Ovary (tissue), 9 donors: ENCODE data around the gene KLHDC8A. TPM values are rescaled to one million over a fixed set of nuclear protein-coding genes. Genes with fewer than 3 reads are reported as not detected.

Experiments used
- DNase-seq, 5 donors: peaks; one replicate each; pipeline ENCODE4 v3.0.0-alpha.2; 2019 to 2020
- H3K27ac ChIP-seq, 2 donors: fragments of 200-600 bp; one replicate each; pipeline versions ENCODE4 v1.5.1 to v1.8.0; 2019 to 2022
- H3K27me3 ChIP-seq: fragments of 200-600 bp; one replicate; pipeline ENCODE4 v1.8.0; 2022
- H3K36me3 ChIP-seq: fragments of 200-600 bp; sonication (generic); one replicate; pipeline ENCODE4 v1.5.1; 2019
- H3K4me1 ChIP-seq: one replicate; pipeline ENCODE4 v1.8.1; 2013; ENCODE audit warnings: mild to moderate bottlenecking, moderate library complexity; ENCODE audit not compliant: insufficient read depth
- H3K4me3 ChIP-seq: fragments of 200-600 bp; sonication (generic); one replicate; pipeline ENCODE4 v1.5.1; 2017
- H3K9me3 ChIP-seq, 2 donors: fragments of 200-600 bp in 1 of 2; sonication (generic) in 1 of 2; one replicate each; pipeline versions ENCODE4 v1.5.1 to v1.8.1; 2013 to 2019; ENCODE audit warnings: mild to moderate bottlenecking in 1 of 2, moderate library complexity in 1 of 2
- EP300 ChIP-seq: sonication (generic); formaldehyde crosslinking; IDR thresholded peaks from one replicate; pipeline ENCODE4 v1.6.1; 2017; ENCODE audit warnings: antibody characterized with exemption
- POLR2A ChIP-seq: fragments of 450-650 bp; IDR thresholded peaks from one replicate; pipeline ENCODE4 v1.6.1; 2017; ENCODE audit warnings: antibody characterized with exemption, mild to moderate bottlenecking, moderate library complexity
- WGBS, 3 donors: extraction: QIAGEN DNeasy Blood & Tissue Kit in 1 of 3; methylation state at CpG; one replicate each; pipeline versions ENCODE4 v1.1.5 to v1.1.7; 2013 to 2017; 5-methylcytosine and 5-hydroxymethylcytosine counted together
- intact Hi-C, 4 donors: fragments of 100-400 bp; cut with DNase I; formaldehyde crosslinking; loops; one replicate each; pipeline versions ENCODE4 v1.11.0 to v1.15.1; 2022 to 2023
- polyA plus RNA-seq, 2 donors: library from polyadenylated mRNA; stranded (reverse); fragments of 200-250 nt in 1 of 2; fragments of 350-450 nt in 1 of 2; fragmentation: Illumina TruSeq in 1 of 2; extraction: RNeasy Lipid Tissue Mini Kit (QIAGEN cat#74804) in 1 of 2; gene quantifications; one replicate each; pipeline ENCODE4 v1.2.3, GENCODE V29; 2013 to 2014
- total RNA-seq, 7 donors: library from RNA; depleted of rRNA in 2 of 7; stranded (reverse); fragments of >200 nt in 2 of 7; fragmentation: NEBNext Ultra II Directional in 3 of 7; extraction: Animal tissue kit (Norgen Biotek cat#: 25700) in 3 of 7; gene quantifications; one replicate each; pipeline versions ENCODE4 v1.1.0 to v1.2.4, GENCODE V29; 2016 to 2023
- TF ChIP-seq, protein P1 (sequence below), 3 donors: fragments of 450-650 bp in 2 of 3; fragments of 200-600 bp in 1 of 3; IDR thresholded peaks; one replicate each; pipeline versions ENCODE4 v1.5.1 to v1.8.0; 2016 to 2022; ENCODE audit warnings: antibody characterized with exemption in 3 of 3, mild to moderate bottlenecking in 1 of 3
- donor health status: DM: no; HTN: no; CAD: no; lungs with moderate emphysema.
- donor health status: DM: no; HTN: no; CAD: no.
- donor health status: Bipolar disorder and iron deficiency.
- donor health status: DM: yes; HTN: yes; CAD: no.
- donor health status: DM: no; HTN: no; CAD: no.
- donor health status: DM: yes; HTN: yes; CAD: no.

The KLHDC8A gene
- total and polyA plus RNA-seq, 9 donors = 111 to 457 (median 270) TPM

GRCh38 chr1:205360891-205361290, 4.2 kb upstream of the KLHDC8A start:
- H3K27ac ChIP-seq = peak overlapping the region; percentile 9 to 84
- intact Hi-C loops = no loop called here
- WGBS, 3 donors = 53 to 77% (median 55%) methylated on average over 4 of the region's 4 CpGs
- H3K9me3 ChIP-seq = no peaks in the 10 kb centered on the region
- H3K36me3 ChIP-seq = no peaks in the 10 kb centered on the region
- H3K4me1 ChIP-seq = peaks cover 14% of the 10 kb centered on the region
- no peak overlapping the region for H3K4me3 ChIP-seq
- TF ChIP-seq, protein P1, sequence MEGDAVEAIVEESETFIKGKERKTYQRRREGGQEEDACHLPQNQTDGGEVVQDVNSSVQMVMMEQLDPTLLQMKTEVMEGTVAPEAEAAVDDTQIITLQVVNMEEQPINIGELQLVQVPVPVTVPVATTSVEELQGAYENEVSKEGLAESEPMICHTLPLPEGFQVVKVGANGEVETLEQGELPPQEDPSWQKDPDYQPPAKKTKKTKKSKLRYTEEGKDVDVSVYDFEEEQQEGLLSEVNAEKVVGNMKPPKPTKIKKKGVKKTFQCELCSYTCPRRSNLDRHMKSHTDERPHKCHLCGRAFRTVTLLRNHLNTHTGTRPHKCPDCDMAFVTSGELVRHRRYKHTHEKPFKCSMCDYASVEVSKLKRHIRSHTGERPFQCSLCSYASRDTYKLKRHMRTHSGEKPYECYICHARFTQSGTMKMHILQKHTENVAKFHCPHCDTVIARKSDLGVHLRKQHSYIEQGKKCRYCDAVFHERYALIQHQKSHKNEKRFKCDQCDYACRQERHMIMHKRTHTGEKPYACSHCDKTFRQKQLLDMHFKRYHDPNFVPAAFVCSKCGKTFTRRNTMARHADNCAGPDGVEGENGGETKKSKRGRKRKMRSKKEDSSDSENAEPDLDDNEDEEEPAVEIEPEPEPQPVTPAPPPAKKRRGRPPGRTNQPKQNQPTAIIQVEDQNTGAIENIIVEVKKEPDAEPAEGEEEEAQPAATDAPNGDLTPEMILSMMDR (IDR thresholded peaks at IDR 0.05) = no peak
- no peak for TF ChIP-seq EP300
- TF ChIP-seq POLR2A = no peak
- no peak for DNase-seq
- H3K27me3 ChIP-seq = no peaks in the 10 kb centered on the region

DNA sequence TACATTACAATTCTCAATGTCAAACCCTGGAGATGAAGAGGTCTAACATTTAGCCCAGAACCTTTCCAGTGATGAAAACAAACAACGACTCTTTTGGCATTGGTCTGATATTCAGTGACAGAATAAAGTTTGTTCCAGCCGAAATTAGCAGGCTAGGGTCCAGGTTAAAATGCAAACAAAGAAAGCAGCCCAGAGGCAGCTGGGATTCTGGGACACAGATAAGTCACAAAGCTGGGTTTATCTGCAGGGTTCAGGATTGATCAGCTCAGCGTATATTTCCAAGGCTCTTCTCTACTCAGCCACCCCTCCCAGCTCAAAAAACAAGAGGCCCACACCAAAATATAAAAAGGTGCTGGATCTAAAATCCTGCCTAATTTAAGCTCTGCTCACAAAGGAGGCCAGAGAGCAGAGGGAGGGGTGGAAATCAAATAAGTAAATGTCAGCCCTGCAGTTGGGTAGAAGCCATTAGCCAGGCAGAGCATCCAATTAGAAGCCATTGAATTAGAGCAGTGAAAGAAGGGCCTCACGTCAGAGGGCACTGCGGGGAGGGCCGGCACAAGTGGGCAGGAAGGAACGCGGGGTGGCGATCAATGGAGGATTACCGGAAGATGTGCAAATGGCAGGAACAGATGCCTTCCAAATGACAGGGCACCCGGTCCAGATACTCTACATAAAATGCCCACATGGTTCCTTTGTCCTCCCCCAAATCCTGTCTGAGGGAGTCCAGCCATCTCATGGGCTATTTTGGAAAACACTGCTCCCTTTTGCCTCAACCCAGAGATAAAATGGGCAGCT, 3.2 kb upstream of the KLHDC8A start:
- WGBS, 3 donors = 10 to 26% (median 17%) methylated on average over 11 of the region's 11 CpGs
- DNase-seq = peak in 4 of 5 donors; percentile 56 to 70 (median 66)
- TF ChIP-seq POLR2A = no peak
- TF ChIP-seq, protein P1 (IDR thresholded peaks at IDR 0.05) = no peak
- no peak for TF ChIP-seq EP300
- Histone ChIP-seq H3K27me3 (no peaks in the 10 kb centered on the region), H3K4me3 (no peak overlapping the region), H3K27ac (peak overlapping the region; percentile 48 to 84), H3K9me3 (no peaks in the 10 kb centered on the region), H3K4me1 (peaks cover 16% of the 10 kb centered on the region), H3K36me3 (no peaks in the 10 kb centered on the region)
- intact Hi-C loops = loop anchor here in 3 of 4 donors (5.0 to 10.0 kb wide), 3 partner anchors 75 to 127 kb away; no protein-coding TSS in a partner anchor

DNA sequence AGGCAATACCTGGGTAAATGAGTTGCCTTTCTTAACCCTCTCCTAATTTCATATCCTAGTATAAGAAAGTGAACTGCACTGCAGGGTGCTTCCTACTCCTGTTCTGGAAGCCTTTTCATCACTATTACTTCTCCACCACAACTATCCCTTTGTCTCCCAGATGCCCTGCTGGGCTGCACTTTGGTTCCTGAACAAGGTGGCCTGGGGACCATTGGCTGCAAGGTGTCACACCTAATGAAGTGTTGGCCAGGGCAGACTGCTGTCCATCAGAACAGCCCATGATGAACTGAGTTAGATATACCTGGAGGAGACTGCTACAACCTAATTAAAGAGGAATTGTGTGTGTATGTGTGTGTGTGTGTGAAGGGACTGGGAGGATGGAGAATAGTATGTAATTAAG, 1.9 kb upstream of the KLHDC8A start:
- Histone ChIP-seq H3K4me1 (peaks cover 18% of the 10 kb centered on the region), H3K9me3 (no peaks in the 10 kb centered on the region), H3K36me3 (no peaks in the 10 kb centered on the region), H3K27me3 (no peaks in the 10 kb centered on the region), H3K4me3 (no peak overlapping the region), H3K27ac (peak overlapping the region in 1 of 2 donors; percentile 84)
- DNase-seq = no peak
- intact Hi-C loops = loop anchor here in 3 of 4 donors (5.0 to 10.0 kb wide), 3 partner anchors 76 to 129 kb away; no protein-coding TSS in a partner anchor
- TF ChIP-seq, protein P1 (IDR thresholded peaks at IDR 0.05) = no peak
- TF ChIP-seq POLR2A = no peak
- no peak for TF ChIP-seq EP300

DNA sequence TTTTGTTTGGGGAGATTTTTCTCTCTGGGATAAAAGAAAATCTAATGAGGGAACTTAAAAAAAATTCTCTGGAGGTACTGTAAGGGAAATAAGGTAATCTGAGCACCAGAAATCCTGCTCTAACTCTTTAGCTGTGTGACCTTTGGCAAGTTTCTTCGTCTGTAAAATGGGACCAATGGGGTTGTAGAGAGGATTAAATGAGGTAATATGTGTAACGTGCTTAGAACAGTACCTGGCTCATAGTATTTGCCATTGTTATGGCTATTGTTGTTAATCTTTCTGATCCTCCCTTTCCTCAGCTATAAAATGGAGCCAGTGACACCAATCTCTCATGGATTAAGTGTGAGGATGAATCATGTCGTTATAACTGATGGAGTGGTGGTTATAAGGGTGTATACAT, 845 bp upstream of the KLHDC8A start:
- 33 to 47% (median 37%) methylated on average over 3 of the region's 3 CpGs for WGBS, 3 donors
- Histone ChIP-seq H3K27ac (peak overlapping the region; percentile 42 to 84), H3K9me3 (no peaks in the 10 kb centered on the region), H3K27me3 (no peaks in the 10 kb centered on the region), H3K4me1 (peaks cover 20% of the 10 kb centered on the region), H3K36me3 (no peaks in the 10 kb centered on the region), H3K4me3 (no peak overlapping the region)
- no peak for TF ChIP-seq POLR2A
- TF ChIP-seq EP300 = no peak
- TF ChIP-seq, protein P1 (IDR thresholded peaks at IDR 0.05) = no peak
- intact Hi-C loops = loop anchor here in 3 of 4 donors (5.0 to 10.0 kb wide), 3 partner anchors 77 to 130 kb away; no protein-coding TSS in a partner anchor
- DNase-seq = no peak
